NCI-H2196 (cell line): ENCODE measurements around the gene ZNF701.
"Not testable (repeated sequence)": the region's sequence is repeated elsewhere in the genome, so short reads cannot be mapped to it uniquely, and the experiment has no call there.

Experiments
- DNase-seq: peaks from one replicate; lab custom pipeline; 2025; ENCODE audit not compliant: unreplicated experiment; lab: John Stamatoyannopoulos, UW

The ZNF701 gene

GRCh38 chr19:52566121-52566520 is 4.0 kb upstream of the ZNF701 start:
- no peak for DNase-seq

DNA sequence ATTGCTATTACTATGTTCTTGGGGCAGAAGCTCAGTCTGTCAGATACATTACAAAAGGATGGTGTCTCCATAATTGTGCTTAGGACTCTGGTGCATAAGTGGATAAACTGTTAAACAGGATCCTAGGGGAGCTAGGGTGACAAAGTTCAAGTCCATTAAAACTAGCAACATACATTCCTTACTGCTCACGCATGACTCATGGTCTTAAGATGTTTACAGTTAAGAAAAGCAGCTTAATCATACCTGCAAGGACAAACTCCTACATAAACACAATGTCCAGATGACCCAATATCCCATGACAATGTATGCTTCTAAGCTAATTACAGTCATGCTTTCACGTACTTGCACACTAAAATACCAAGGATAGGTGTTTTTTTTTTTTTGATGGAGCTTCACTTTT is 3.5 kb upstream of the ZNF701 start:
- no peak for DNase-seq

- no peak for DNase-seq
Measured at GRCh38 chr19:52567921-52568320, 2.2 kb upstream of the ZNF701 start.

- DNase-seq, result not testable (repeated sequence)
Measured at GRCh38 chr19:52569638-52569999, 468 bp upstream of the ZNF701 start.

- no peak for DNase-seq
Measured at GRCh38 chr19:52584736-52585440, 14.8 kb downstream of the ZNF701 start.

DNA sequence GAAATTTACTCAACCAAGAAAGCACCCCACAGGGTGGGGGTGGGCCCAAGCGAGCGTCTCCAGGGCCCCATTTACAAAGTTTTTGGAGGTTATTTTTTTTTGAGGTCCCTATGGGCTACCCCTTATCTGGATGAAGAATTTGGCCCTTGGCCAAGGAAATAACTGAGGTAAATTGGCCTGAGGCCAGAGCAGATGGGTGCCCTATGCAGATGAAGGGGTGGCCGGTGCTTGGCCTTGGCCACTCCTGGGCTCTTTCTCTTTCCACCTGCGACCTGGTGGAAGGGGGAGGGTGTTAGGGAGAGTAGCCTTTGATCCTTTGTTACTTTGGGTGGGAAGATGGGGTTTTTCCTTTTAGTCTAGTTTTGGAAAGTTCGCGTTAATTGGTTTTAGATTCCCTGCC is 15.5 kb downstream of the ZNF701 start:
- no peak for DNase-seq

DNA sequence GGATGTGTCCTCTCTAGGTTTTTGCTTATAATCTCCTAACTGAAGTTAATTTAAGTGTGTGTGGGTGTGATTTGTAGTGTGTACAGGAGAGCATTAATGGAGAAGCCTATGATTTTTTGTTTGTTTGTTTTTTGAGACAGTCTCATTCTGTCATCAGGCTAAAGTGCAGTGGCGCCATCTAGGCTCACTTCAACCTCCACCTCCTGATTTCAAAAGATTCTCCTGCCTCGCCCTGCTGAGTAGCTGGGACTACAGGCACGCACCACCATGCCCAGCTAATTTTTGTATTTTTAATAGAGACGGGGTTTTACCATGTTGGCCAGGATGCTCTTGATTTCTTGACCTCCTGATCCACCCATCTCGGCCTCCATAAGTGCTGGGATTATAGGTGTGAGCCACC is 20.6 kb downstream of the ZNF701 start:
- no peak for DNase-seq

- DNase-seq, result no peak
Measured at GRCh38 chr19:52592301-52592700, 22.2 kb downstream of the ZNF701 start.

- DNase-seq, result not testable (repeated sequence)
Measured at GRCh38 chr19:52593441-52593840, 23.4 kb downstream of the ZNF701 start.

DNA sequence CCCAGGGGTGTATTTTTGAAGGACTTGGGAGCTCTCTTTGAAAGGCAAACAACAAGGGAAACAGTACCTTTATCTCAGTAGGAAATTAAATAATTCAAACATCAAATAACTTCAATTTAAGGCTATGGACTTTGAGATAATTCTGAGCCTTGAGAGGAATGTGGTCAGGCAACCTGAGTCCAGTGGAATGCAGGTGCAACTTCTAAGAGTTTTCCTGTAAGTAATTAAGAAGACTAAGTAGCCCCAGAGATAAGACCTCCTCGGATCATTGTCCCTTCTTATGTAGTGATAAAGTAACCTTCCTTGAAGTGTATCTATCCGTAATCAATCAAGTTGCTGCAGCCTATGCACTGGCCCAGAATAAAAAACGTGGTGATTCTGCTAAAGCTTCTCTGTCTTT is 29.2 kb downstream of the ZNF701 start:
- no peak for DNase-seq

GRCh38 chr19:52600639-52601024 is 30.5 kb downstream of the ZNF701 start:
- DNase-seq, result no peak

DNA sequence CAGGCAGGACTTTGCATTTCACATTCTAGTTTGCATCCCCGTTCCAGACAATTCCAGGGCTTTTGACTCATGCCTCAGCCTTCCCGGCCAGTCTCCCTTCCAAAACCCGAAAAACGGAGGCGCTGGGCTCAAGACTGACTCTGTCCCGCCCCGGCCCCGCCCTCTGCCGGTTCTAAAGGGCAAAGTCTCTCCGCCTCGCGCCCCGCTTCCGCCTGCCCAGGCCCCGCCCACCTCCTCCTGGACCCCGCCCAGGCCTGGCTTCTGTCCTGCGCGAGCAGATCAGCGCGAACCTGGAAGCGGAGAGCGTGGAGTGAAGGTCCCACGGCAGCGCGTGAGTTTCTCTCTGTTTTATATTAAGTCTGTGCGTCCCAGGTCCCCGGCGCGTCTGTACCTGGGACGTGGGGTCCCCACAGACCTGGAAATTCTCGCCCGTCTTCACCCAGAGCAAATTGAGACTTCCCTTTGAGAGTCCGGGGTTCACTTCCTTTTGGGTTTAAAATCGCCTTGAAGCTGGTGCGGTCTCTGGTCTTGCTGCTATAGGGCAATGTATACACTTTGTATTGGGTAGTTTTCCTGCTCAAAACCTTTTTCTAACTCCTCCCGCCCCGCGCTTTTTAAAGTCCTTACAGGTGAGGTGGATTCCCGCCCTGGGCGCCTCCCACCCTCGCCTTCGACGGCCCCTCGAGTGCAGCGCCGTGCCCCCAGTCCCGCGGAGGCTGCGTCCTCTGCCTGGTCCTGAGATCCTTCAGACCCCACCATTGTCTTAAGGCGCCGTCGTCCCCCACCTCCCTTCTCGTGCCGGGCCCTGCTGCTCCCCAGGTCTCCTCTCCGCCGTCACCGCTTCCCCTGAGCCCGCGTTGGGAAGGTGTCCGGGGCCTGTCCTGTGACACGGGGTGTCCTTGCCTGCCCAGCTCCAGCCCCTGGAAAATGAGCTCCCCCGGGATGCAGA is 31.2 kb downstream of the ZNF701 start:
- DNase-seq, result peak; percentile 82

- DNase-seq, result not testable (repeated sequence)
Measured at GRCh38 chr19:52601974-52602366, 31.9 kb downstream of the ZNF701 start.

DNA sequence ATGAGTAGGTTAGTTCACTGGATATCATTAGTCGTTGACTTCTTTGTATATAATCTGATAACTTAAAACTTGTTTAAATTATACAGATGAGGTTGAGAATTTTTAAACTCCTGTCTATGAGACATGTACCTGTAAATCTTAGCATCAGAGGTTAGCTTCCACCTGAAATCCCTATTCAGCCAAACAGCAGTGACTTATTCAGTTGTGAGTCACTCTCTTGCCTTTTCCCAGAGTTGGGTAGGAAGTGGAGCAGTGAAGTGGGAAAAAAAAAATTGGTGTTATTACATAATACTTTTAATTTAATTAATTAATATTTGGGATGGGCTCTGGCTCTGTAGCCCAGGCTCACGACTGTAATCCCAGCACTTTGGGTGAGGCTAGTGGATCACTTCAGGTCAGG is 32.9 kb downstream of the ZNF701 start:
- no peak for DNase-seq

DNA sequence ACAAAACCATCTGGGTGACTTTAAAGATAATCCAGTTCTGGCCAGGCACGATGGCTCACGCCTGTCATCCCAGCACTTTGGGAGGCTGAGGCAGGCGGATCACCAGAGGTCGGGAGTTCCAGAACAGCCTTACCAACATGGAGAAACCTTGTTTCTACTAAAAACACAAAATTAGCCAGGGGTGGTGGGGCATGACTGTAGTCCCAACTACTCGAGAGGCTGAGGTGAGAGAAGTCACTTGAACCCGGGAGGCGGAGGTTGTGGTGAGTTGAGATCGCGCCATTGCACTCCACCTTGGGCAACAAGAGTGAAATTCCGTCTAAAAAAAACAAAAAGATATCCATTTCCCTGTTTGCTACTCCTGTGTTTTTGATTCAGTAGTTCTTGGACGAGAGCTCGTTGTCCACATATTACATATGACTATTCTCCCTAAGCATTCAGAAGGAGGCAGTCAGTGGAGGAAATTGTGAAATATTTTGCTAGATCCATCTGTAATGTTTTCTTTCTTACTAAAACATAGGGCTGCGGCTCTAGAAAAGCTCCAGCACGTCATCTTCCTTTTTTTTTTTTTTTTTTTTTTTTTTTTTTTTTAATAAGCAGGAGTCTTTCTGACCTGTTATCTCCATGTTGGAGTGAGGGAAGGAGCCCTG is 33.6 kb downstream of the ZNF701 start:
- no peak for DNase-seq

DNA sequence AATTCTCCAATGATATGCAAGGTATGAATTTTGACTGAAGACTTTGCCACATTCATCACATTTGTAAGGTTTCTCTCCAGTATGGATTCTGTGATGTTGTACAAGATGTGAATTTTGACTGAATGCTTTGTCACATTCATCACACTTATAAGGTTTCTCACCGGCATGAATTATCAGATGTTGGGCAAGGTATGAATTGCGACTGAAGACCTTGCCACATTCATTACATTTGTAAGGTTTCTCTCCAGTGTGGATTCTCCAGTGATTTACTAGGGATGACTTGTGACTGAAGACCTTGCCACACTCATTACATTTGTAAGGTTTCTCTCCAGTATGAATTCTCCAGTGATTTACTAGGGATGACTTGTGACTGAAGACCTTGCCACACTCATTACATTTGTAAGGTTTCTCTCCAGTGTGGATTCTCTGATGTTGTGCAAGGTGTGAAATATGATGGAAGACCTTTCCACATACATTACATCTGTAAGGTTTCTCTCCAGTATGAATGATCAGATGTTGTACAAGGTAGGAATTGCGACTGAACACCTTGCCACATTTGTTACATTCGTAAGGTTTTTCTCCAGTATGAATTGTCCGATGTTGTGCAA is 43.3 kb downstream of the ZNF701 start:
- no peak for DNase-seq

GRCh38 chr19:52621376-52621775 is 51.3 kb downstream of the ZNF701 start:
- DNase-seq, result no peak

GRCh38 chr19:52622261-52622660 is 52.2 kb downstream of the ZNF701 start:
- no peak for DNase-seq

- no peak for DNase-seq
Measured at GRCh38 chr19:52626915-52627314, 56.8 kb downstream of the ZNF701 start.

GRCh38 chr19:52627441-52627840 is 57.4 kb downstream of the ZNF701 start:
- not testable (repeated sequence) for DNase-seq

- no peak for DNase-seq
Measured at GRCh38 chr19:52635786-52636570, 65.9 kb downstream of the ZNF701 start.
